ENCODE data around the gene MBP.

The MBP gene

GRCh38 chr18:77052983-77053309 lies 79.6 kb downstream of the MBP start:
- TF ChIP-seq MYC (IDR thresholded peaks at IDR 0.05; ENCODE audit: low read depth, low read length) (0 out of 2 replicates have a peak, but pooled peaks have one; percentile 40), CTCF (IDR thresholded peaks at IDR 0.05; ENCODE audit: low read depth, low read length) (no peak)
- DNase-seq (ENCODE audit: low read depth), result peak; percentile 95
- H3K4me3 ChIP-seq (ENCODE audit: low read depth, low read length), result peak overlapping the region; percentile 58

GRCh38 chr18:77052297-77052982 lies 80.1 kb downstream of the MBP start:
- DNase-seq (ENCODE audit: low read depth), result no peak
- TF ChIP-seq POLR2A (IDR thresholded peaks at IDR 0.05; ENCODE audit: extremely low read depth, insufficient read length) (no peak), MYC (IDR thresholded peaks at IDR 0.05; ENCODE audit: low read depth, low read length) (no peak), CTCF (IDR thresholded peaks at IDR 0.05; ENCODE audit: low read depth, low read length) (no peak), MAX (IDR thresholded peaks at IDR 0.05; ENCODE audit: low read depth, low read length) (no peak)
- no peak overlapping the region for H3K4me3 ChIP-seq (ENCODE audit: low read depth, low read length)

DNA sequence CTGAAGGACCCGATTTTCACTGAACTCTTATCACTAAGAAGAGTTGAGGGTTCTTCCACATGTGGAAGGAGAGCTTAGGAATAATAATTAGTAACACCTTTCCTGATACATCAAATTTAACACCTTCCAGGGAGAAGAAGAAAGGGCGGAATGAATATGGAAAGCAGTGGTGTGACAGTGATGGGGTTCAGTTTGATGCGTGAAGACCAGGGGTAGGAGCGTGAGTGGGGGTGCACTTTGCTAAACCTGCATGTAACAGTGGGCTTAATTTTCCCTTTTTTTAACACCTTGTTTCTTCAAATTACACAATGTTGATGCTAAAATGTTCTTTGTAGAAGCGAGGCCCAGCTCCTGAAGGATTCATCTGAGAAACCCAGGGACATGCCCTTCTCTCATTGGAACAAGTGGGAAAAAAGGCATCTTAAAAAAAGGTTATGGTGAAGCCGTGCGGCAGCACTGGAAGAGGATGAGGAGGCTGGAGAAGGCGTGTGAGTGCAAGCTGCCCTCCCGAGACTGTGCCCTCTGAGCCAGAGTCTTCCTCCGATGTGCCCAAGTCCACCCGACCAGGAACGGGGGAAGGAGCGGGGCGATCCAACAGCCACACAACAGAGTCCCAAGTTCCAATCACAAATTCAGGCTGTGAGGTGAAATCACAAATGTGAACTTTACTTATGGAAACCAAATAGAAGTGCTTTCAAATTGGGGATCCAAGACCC lies 80.8 kb downstream of the MBP start:
- TF ChIP-seq MYC (IDR thresholded peaks at IDR 0.05; ENCODE audit: low read depth, low read length) (no peak), CTCF (IDR thresholded peaks at IDR 0.05; ENCODE audit: low read depth, low read length) (no peak), POLR2A (IDR thresholded peaks at IDR 0.05; ENCODE audit: extremely low read depth, insufficient read length) (no peak), MAX (IDR thresholded peaks at IDR 0.05; ENCODE audit: low read depth, low read length) (no peak)
- no peak for DNase-seq (ENCODE audit: low read depth)
- no peak overlapping the region for H3K4me3 ChIP-seq (ENCODE audit: low read depth, low read length)

- no peak for TF ChIP-seq POLR2A (IDR thresholded peaks at IDR 0.05; ENCODE audit: extremely low read depth, insufficient read length)
- TF ChIP-seq CTCF (IDR thresholded peaks at IDR 0.05; ENCODE audit: low read depth, low read length), result no peak
- no peak overlapping the region for H3K4me3 ChIP-seq (ENCODE audit: low read depth, low read length)
- DNase-seq (ENCODE audit: low read depth), result no peak
Measured at GRCh38 chr18:77049938-77050337, 82.6 kb downstream of the MBP start.

- TF ChIP-seq MYC (IDR thresholded peaks at IDR 0.05; ENCODE audit: low read depth, low read length) (no peak), POLR2A (IDR thresholded peaks at IDR 0.05; ENCODE audit: extremely low read depth, insufficient read length) (no peak), MAX (IDR thresholded peaks at IDR 0.05; ENCODE audit: low read depth, low read length) (no peak), CTCF (IDR thresholded peaks at IDR 0.05; ENCODE audit: low read depth, low read length) (no peak)
- H3K4me3 ChIP-seq (ENCODE audit: low read depth, low read length), result no peak overlapping the region
- no peak for DNase-seq (ENCODE audit: low read depth)
Measured at GRCh38 chr18:77047803-77048419, 84.7 kb downstream of the MBP start.
